Left lung (tissue), 10 donors: ENCODE results near the gene BORCS6. TPM values are rescaled to one million over a fixed set of nuclear protein-coding genes. Genes with fewer than 3 reads are reported as not detected.

ENCODE experiments used
- ATAC-seq: fragments of 200-7000 bp; cut with Tn5 transposase; one replicate; pipeline ENCODE4 v1.9.1; 2020; ENCODE audit warnings: moderate library complexity
- DNase-seq, 4 donors: peaks; one replicate each; pipeline ENCODE4 v3.0.0-alpha.2; 2013 to 2020
- H3K27ac ChIP-seq, 2 donors: fragments of 200-600 bp; sonication (generic) in 1 of 2; one replicate each; pipeline versions ENCODE4 v1.5.0 to v1.8.0; 2020 to 2021
- H3K27me3 ChIP-seq, 2 donors: fragments of 200-600 bp; sonication (generic) in 1 of 2; one replicate each; pipeline versions ENCODE4 v1.5.0 to v1.8.0; 2020 to 2021
- H3K36me3 ChIP-seq, 2 donors: fragments of 200-600 bp; sonication (generic) in 1 of 2; one replicate each; pipeline versions ENCODE4 v1.5.0 to v1.8.0; 2020 to 2021
- H3K4me1 ChIP-seq, 2 donors: fragments of 200-600 bp; one replicate each; pipeline ENCODE4 v1.8.0; 2021
- H3K4me3 ChIP-seq, 2 donors: fragments of 200-600 bp; sonication (generic) in 1 of 2; one replicate each; pipeline versions ENCODE4 v1.5.0 to v1.8.0; 2020 to 2021; ENCODE audit warnings: mild to moderate bottlenecking in 1 of 2
- H3K9me3 ChIP-seq, 2 donors: fragments of 200-600 bp; sonication (generic) in 1 of 2; one replicate each; pipeline versions ENCODE4 v1.5.0 to v1.8.0; 2020 to 2021
- CTCF ChIP-seq, 2 donors: fragments of 200-600 bp; sonication (generic) in 1 of 2; IDR thresholded peaks; one replicate each; pipeline versions ENCODE4 v1.5.0 to v1.8.0; 2021; ENCODE audit warnings: antibody characterized with exemption in 2 of 2
- intact Hi-C, 2 donors: fragments of 100-400 bp; cut with DNase I; formaldehyde crosslinking; loops; one replicate each; pipeline versions ENCODE4 v1.11.2 to v1.14.2; 2022
- polyA plus RNA-seq, 6 donors: library from polyadenylated mRNA; unstranded; fragments of 120-200 nt; gene quantifications; one replicate each; pipeline ENCODE4 v1.2.1, GENCODE V29; 2013; ENCODE audit not compliant: insufficient read length in 6 of 6
- total RNA-seq, 2 donors: library from RNA; stranded (reverse); fragmentation: NEBNext Ultra II Directional; extraction: Animal tissue kit (Norgen Biotek cat#: 25700); gene quantifications; one replicate each; pipeline ENCODE4 v1.2.1, GENCODE V29; 2021
- donor health status: DM: no; HTN: yes; CAD: no.
- donor health status: DM: no; HTN: no; CAD: no.

Gene BORCS6
- total and polyA plus RNA-seq, 8 donors: 2.4 to 10.6 (median 3.3) TPM

GRCh38 chr17:8141741-8142140 is 48.2 kb downstream of the BORCS6 start:
- Histone ChIP-seq H3K4me3 (no peak overlapping the region), H3K27me3 (no peaks in the 10 kb centered on the region), H3K36me3 (peaks cover 14 to 76% of the 10 kb centered on the region in 2 donors), H3K9me3 (no peaks in the 10 kb centered on the region), H3K27ac (no peak overlapping the region), H3K4me1 (peaks cover 6 to 29% of the 10 kb centered on the region in 2 donors)
- intact Hi-C loops: no loop called here
- TF ChIP-seq CTCF (IDR thresholded peaks at IDR 0.05): no peak
- no peak for ATAC-seq
- DNase-seq: peak in 1 of 4 donors; percentile 41

- H3K36me3 ChIP-seq: peaks cover 10 to 69% of the 10 kb centered on the region in 2 donors
- H3K4me3 ChIP-seq: no peak overlapping the region
- no peak overlapping the region for H3K27ac ChIP-seq
- intact Hi-C loops: no loop called here
- H3K4me1 ChIP-seq: peaks cover 6 to 29% of the 10 kb centered on the region in 2 donors
- H3K27me3 ChIP-seq: no peaks in the 10 kb centered on the region
- no peak for TF ChIP-seq CTCF (IDR thresholded peaks at IDR 0.05)
- ATAC-seq (no peak), DNase-seq (peak in 1 of 4 donors; percentile 53)
- H3K9me3 ChIP-seq: no peaks in the 10 kb centered on the region
Measured at GRCh38 chr17:8141045-8141444, 48.9 kb downstream of the BORCS6 start.

- intact Hi-C loops: no loop called here
- DNase-seq: peak in 2 of 4 donors; percentile 40 to 48
- no peak for TF ChIP-seq CTCF (IDR thresholded peaks at IDR 0.05)
- Histone ChIP-seq H3K36me3 (peaks cover 6 to 62% of the 10 kb centered on the region in 2 donors), H3K4me3 (no peak overlapping the region), H3K27me3 (no peaks in the 10 kb centered on the region), H3K27ac (peak overlapping the region; percentile 70 to 88), H3K9me3 (no peaks in the 10 kb centered on the region), H3K4me1 (peaks cover 6 to 29% of the 10 kb centered on the region in 2 donors)
- no peak for ATAC-seq
Measured at GRCh38 chr17:8140065-8141029, 49.6 kb downstream of the BORCS6 start.

- Histone ChIP-seq H3K4me3 (peak overlapping the region in 1 of 2 donors; percentile 6), H3K9me3 (no peaks in the 10 kb centered on the region), H3K36me3 (peaks cover 0 to 47% of the 10 kb centered on the region in 2 donors), H3K27ac (peak overlapping the region; percentile 70 to 88), H3K27me3 (no peaks in the 10 kb centered on the region), H3K4me1 (peaks cover 6 to 29% of the 10 kb centered on the region in 2 donors)
- ATAC-seq: peak; percentile 94
- DNase-seq: peak; percentile 96 to 98 (median 96)
- TF ChIP-seq CTCF (IDR thresholded peaks at IDR 0.05): peak; percentile 82 to 89
- intact Hi-C loops: no loop called here
Measured at GRCh38 chr17:8138672-8139371, 51.2 kb downstream of the BORCS6 start.

GRCh38 chr17:8138374-8138671 is 51.7 kb downstream of the BORCS6 start:
- ATAC-seq (no peak), DNase-seq (no peak)
- no peak for TF ChIP-seq CTCF (IDR thresholded peaks at IDR 0.05)
- intact Hi-C loops: no loop called here
- Histone ChIP-seq H3K9me3 (no peaks in the 10 kb centered on the region), H3K4me3 (peak overlapping the region in 1 of 2 donors; percentile 6), H3K4me1 (peaks cover 6 to 29% of the 10 kb centered on the region in 2 donors), H3K27ac (peak overlapping the region; percentile 70 to 88), H3K36me3 (peaks cover 0 to 42% of the 10 kb centered on the region in 2 donors), H3K27me3 (no peaks in the 10 kb centered on the region)
